GM12878 (cell line): ENCODE measurements around the gene TMEM18.

Experiments
- POLR2AphosphoS5 ChIP-seq: IDR thresholded peaks from 2 replicates; pipeline ENCODE4 v1.6.1; 2011; ENCODE audit warnings: mild to moderate bottlenecking, low read length, inconsistent platforms
- TF ChIP-seq, protein P1 (sequence below), 3 experiments: IDR thresholded peaks in 2 of 3; conservative IDR thresholded peaks in 1 of 3; 2 replicates each; pipeline ENCODE4 v1.5.1; 2011; ENCODE audit warnings: low read depth in 3 of 3, low read length in 3 of 3, mild to moderate bottlenecking in 3 of 3, control low read depth in 2 of 3, moderate library complexity in 2 of 3, inconsistent platforms in 1 of 3, mixed read lengths in 1 of 3; ENCODE audit not compliant: control insufficient read depth in 2 of 3, insufficient read depth in 1 of 3; ENCODE audit errors: extremely low read depth in 1 of 3

DNA sequence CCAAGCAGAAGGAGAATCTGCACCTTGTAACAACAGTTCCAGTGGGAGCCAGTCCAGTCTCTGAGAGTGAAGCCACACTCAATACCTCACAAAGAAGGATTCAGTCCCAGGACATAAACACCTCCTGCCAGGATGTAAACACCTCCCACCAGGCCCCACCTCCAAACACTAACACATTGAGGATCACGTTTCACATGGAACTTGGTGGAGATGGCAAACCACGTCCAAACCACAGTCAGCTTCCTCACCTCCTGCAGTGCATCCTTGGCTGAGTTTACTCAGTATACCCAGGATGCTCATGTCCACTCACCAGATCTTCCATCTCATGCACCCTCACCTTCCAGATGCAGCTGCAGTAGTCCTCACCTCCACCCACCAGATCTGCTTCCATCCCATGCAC, 37.8 kb upstream of the TMEM18 start:
- TF ChIP-seq, protein P1, sequence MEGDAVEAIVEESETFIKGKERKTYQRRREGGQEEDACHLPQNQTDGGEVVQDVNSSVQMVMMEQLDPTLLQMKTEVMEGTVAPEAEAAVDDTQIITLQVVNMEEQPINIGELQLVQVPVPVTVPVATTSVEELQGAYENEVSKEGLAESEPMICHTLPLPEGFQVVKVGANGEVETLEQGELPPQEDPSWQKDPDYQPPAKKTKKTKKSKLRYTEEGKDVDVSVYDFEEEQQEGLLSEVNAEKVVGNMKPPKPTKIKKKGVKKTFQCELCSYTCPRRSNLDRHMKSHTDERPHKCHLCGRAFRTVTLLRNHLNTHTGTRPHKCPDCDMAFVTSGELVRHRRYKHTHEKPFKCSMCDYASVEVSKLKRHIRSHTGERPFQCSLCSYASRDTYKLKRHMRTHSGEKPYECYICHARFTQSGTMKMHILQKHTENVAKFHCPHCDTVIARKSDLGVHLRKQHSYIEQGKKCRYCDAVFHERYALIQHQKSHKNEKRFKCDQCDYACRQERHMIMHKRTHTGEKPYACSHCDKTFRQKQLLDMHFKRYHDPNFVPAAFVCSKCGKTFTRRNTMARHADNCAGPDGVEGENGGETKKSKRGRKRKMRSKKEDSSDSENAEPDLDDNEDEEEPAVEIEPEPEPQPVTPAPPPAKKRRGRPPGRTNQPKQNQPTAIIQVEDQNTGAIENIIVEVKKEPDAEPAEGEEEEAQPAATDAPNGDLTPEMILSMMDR (IDR thresholded peaks at IDR 0.05 in 2 of 3, conservative IDR thresholded peaks at IDR 0.05 in 1 of 3; ENCODE audit: control insufficient read depth in 2 of 3, extremely low read depth in 1 of 3, insufficient read depth in 1 of 3, low read depth in 3 of 3, low read length in 3 of 3), result no peak
- TF ChIP-seq POLR2AphosphoS5, result no peak
